A673 (cell line): Measurements from ENCODE around the gene SHROOM3. TPM values are rescaled to one million over a fixed set of nuclear protein-coding genes. Genes with fewer than 3 reads are reported as not detected.

Experiments used
- BruUV-seq: library from RNA; stranded (reverse); fragments of 400-500 nt; replicated peaks from 2 replicates; lab custom pipeline; 2021; lab: Mats Ljungman, UMichigan
- CTCF ChIA-PET: fragments of 300-600 bp; sonication (Branson Sonifier 250); formaldehyde crosslinking; loops from one replicate; lab custom pipeline; 2022; ENCODE audit warnings: antibody characterized with exemption; lab: Charles Lee
- POLR2A ChIA-PET: fragments of 300-600 bp; sonication (Branson Sonifier 250); formaldehyde crosslinking; loops from one replicate; lab custom pipeline; 2022; ENCODE audit warnings: antibody characterized with exemption; ENCODE audit not compliant: low non-redundant PET; lab: Charles Lee
- DNase-seq: peaks from one replicate; pipeline ENCODE4 v3.0.0-alpha.2; 2015; ENCODE audit warnings: low spot score
- H3K27ac ChIP-seq: fragments of 200-600 bp; sonication (generic); 2 replicates; pipeline ENCODE4 v1.5.1; 2016; ENCODE audit warnings: mixed run types, low read depth, mild to moderate bottlenecking, mixed read lengths, antibody characterized with exemption, low read length; ENCODE audit not compliant: poor library complexity, severe bottlenecking
- H3K27me3 ChIP-seq: fragments of 200-600 bp; sonication (generic); replicated peaks from 2 replicates; pipeline ENCODE4 v1.6.1; 2017; ENCODE audit warnings: mixed run types, low read depth, mild to moderate bottlenecking, mixed read lengths, antibody characterized with exemption, low read length; ENCODE audit not compliant: insufficient read depth, poor library complexity
- H3K36me3 ChIP-seq: fragments of 200-600 bp; sonication (generic); 2 replicates; pipeline ENCODE4 v1.6.1; 2016; ENCODE audit warnings: mixed run types, mild to moderate bottlenecking, mixed read lengths, antibody characterized with exemption, low read length; ENCODE audit not compliant: insufficient read depth, poor library complexity, severe bottlenecking
- H3K4me1 ChIP-seq: fragments of 200-600 bp; sonication (generic); 2 replicates; pipeline ENCODE4 v1.6.1; 2017; ENCODE audit warnings: mixed run types, mild to moderate bottlenecking, mixed read lengths, antibody characterized with exemption, low read length; ENCODE audit not compliant: insufficient read depth, poor library complexity, severe bottlenecking
- H3K4me3 ChIP-seq: fragments of 200-600 bp; sonication (generic); 2 replicates; pipeline ENCODE4 v1.5.1; 2016; ENCODE audit warnings: low read depth, mixed run types, mild to moderate bottlenecking, mixed read lengths, low read length; ENCODE audit not compliant: poor library complexity, severe bottlenecking
- H3K9me3 ChIP-seq: fragments of 200-600 bp; sonication (generic); 2 replicates; pipeline ENCODE4 v1.6.1; 2016; ENCODE audit warnings: mixed run types, low read depth, mild to moderate bottlenecking, mixed read lengths, antibody characterized with exemption, low read length; ENCODE audit not compliant: poor library complexity, severe bottlenecking
- CTCF ChIP-seq: fragments of 300-800, 200-600 bp; sonication (generic); conservative IDR thresholded peaks from 2 replicates; pipeline ENCODE4 v1.5.1; 2017; ENCODE audit warnings: low read depth, mild to moderate bottlenecking, antibody characterized with exemption, low read length, moderate library complexity, mixed read lengths
- EZH2 ChIP-seq: fragments of 200-600 bp; sonication (generic); IDR thresholded peaks from 2 replicates; pipeline ENCODE4 v1.6.1; 2017; ENCODE audit warnings: borderline replicate concordance, low read depth, mild to moderate bottlenecking, mixed read lengths, antibody characterized with exemption, low read length; ENCODE audit not compliant: poor library complexity, severe bottlenecking
- intact Hi-C: fragments of 100-400 bp; cut with micrococcal nuclease; formaldehyde crosslinking; loops from one replicate; pipeline ENCODE4 v1.10.0; 2022; ENCODE audit not compliant: unreplicated experiment
- total RNA-seq: library from RNA; stranded (reverse); gene quantifications from 2 replicates; pipeline ENCODE4 v1.2.3, GENCODE V29; 2021

Gene SHROOM3
- total RNA-seq, 1 experiment from 2014 or later = 9.3 TPM

GRCh38 chr4:76546759-76547742 is 112.0 kb downstream of the SHROOM3 start:
- POLR2A ChIA-PET = no interaction called here

GRCh38 chr4:76548704-76549103 is 113.7 kb downstream of the SHROOM3 start:
- POLR2A ChIA-PET = no interaction called here

More at GRCh38 chr4:76546759-76547742, 112.0 kb downstream of the SHROOM3 start:
- Histone ChIP-seq H3K4me1 (peaks cover 11% of the 10 kb centered on the region), H3K9me3 (no peaks in the 10 kb centered on the region), H3K27me3 (no peaks in the 10 kb centered on the region), H3K36me3 (no peaks in the 10 kb centered on the region), H3K27ac (no peak overlapping the region), H3K4me3 (peak overlapping the region; percentile 15)
- TF ChIP-seq EZH2 (no peak), CTCF (no peak)
- DNase-seq = peak; percentile 74
- no TSS peak for BruUV-seq
- intact Hi-C loops = no loop called here
- CTCF ChIA-PET = no interaction called here

GRCh38 chr4:76549765-76550164 is 114.7 kb downstream of the SHROOM3 start:
- intact Hi-C loops = no loop called here
- Histone ChIP-seq H3K36me3 (no peaks in the 10 kb centered on the region), H3K4me1 (peaks cover 11% of the 10 kb centered on the region), H3K9me3 (no peaks in the 10 kb centered on the region), H3K27me3 (no peaks in the 10 kb centered on the region), H3K27ac (no peak overlapping the region), H3K4me3 (no peak overlapping the region)
- no peak for TF ChIP-seq EZH2
- TF ChIP-seq CTCF = no peak
- no peak for DNase-seq
- no TSS peak for BruUV-seq
- CTCF ChIA-PET = no interaction called here
- POLR2A ChIA-PET = no interaction called here

More at GRCh38 chr4:76548704-76549103, 113.7 kb downstream of the SHROOM3 start:
- no TSS peak for BruUV-seq
- peaks cover 11% of the 10 kb centered on the region for H3K4me1 ChIP-seq
- H3K36me3 ChIP-seq = no peaks in the 10 kb centered on the region
- TF ChIP-seq CTCF = no peak
- no peak for TF ChIP-seq EZH2
- CTCF ChIA-PET = no interaction called here
- no peak overlapping the region for H3K27ac ChIP-seq
- no peak for DNase-seq
- no peaks in the 10 kb centered on the region for H3K9me3 ChIP-seq
- no peaks in the 10 kb centered on the region for H3K27me3 ChIP-seq
- intact Hi-C loops = no loop called here
- no peak overlapping the region for H3K4me3 ChIP-seq
